C4-2B (cell line): Measurements from ENCODE around the gene VAC14.

Experiments used
- H3K27ac ChIP-seq: fragments of 450-650 bp; 2 replicates; pipeline ENCODE4 v1.5.1; 2017
- CTCF ChIP-seq: fragments of 450-650 bp; conservative IDR thresholded peaks from 2 replicates; pipeline ENCODE4 v1.5.1; 2017; ENCODE audit warnings: mild to moderate bottlenecking
- ZFX ChIP-seq: fragments of 450-650 bp; IDR thresholded peaks from 2 replicates; pipeline ENCODE4 v1.6.1; 2017

Gene VAC14

GRCh38 chr16:70767377-70768202 lies 33.4 kb downstream of the VAC14 start:
- no peak for TF ChIP-seq CTCF
- no peak for TF ChIP-seq ZFX

GRCh38 chr16:70766658-70767057 lies 34.3 kb downstream of the VAC14 start:
- no peak overlapping the region for H3K27ac ChIP-seq
- TF ChIP-seq ZFX = no peak
- no peak for TF ChIP-seq CTCF

More at GRCh38 chr16:70767377-70768202, 33.4 kb downstream of the VAC14 start:
- H3K27ac ChIP-seq = no peak overlapping the region

GRCh38 chr16:70766176-70766575 lies 34.8 kb downstream of the VAC14 start:
- TF ChIP-seq ZFX (no peak), CTCF (no peak)

GRCh38 chr16:70765491-70765890 lies 35.5 kb downstream of the VAC14 start:
- TF ChIP-seq CTCF (no peak), ZFX (no peak)

More at GRCh38 chr16:70766176-70766575, 34.8 kb downstream of the VAC14 start:
- no peak overlapping the region for H3K27ac ChIP-seq

GRCh38 chr16:70764632-70765031 lies 36.3 kb downstream of the VAC14 start:
- TF ChIP-seq ZFX (no peak), CTCF (no peak)
- no peak overlapping the region for H3K27ac ChIP-seq

More at GRCh38 chr16:70765491-70765890, 35.5 kb downstream of the VAC14 start:
- no peak overlapping the region for H3K27ac ChIP-seq

- H3K27ac ChIP-seq = no peak overlapping the region
- TF ChIP-seq ZFX = no peak
- no peak for TF ChIP-seq CTCF
Measured at GRCh38 chr16:70760221-70760620, 40.7 kb downstream of the VAC14 start.

GRCh38 chr16:70759666-70760065 lies 41.3 kb downstream of the VAC14 start:
- H3K27ac ChIP-seq = no peak overlapping the region
- TF ChIP-seq CTCF (no peak), ZFX (no peak)
